GM21786 (cell line): ENCODE results near the gene HNRNPC.
"Not testable (repeated sequence)": the region's sequence is repeated elsewhere in the genome, so short reads cannot be mapped to it uniquely, and the experiment has no call there.

Experiments
- ATAC-seq: cut with Tn5 transposase; IDR thresholded peaks from one replicate; pipeline ENCODE4 v1.9.1; 2021; ENCODE audit not compliant: unreplicated experiment

HNRNPC gene

GRCh38 chr14:21272661-21273060, 3.4 kb upstream of the HNRNPC start:
- not testable (repeated sequence) for ATAC-seq

- ATAC-seq = no peak
These were observed 508 bp downstream of the HNRNPC start for GRCh38 chr14:21268617-21269251.

- no peak for ATAC-seq
These were observed 1.2 kb downstream of the HNRNPC start for GRCh38 chr14:21267886-21268616.

GRCh38 chr14:21267431-21267845, 1.8 kb downstream of the HNRNPC start:
- ATAC-seq = no peak

GRCh38 chr14:21264025-21264801, 5.0 kb downstream of the HNRNPC start:
- peak; percentile 79 for ATAC-seq

- no peak for ATAC-seq
These were observed 5.8 kb downstream of the HNRNPC start for GRCh38 chr14:21263284-21264024.

GRCh38 chr14:21262410-21262809, 6.8 kb downstream of the HNRNPC start:
- ATAC-seq = no peak

- no peak for ATAC-seq
These were observed 7.4 kb downstream of the HNRNPC start for GRCh38 chr14:21261824-21262223.

- ATAC-seq = no peak
These were observed 10.1 kb downstream of the HNRNPC start for GRCh38 chr14:21258889-21259787.

GRCh38 chr14:21258005-21258888, 11.0 kb downstream of the HNRNPC start:
- no peak for ATAC-seq

GRCh38 chr14:21257394-21257909, 11.8 kb downstream of the HNRNPC start:
- ATAC-seq = no peak

- no peak for ATAC-seq
These were observed 12.5 kb downstream of the HNRNPC start for GRCh38 chr14:21256539-21257393.

GRCh38 chr14:21256102-21256447, 13.2 kb downstream of the HNRNPC start:
- ATAC-seq = not testable (repeated sequence)

- no peak for ATAC-seq
These were observed 13.7 kb downstream of the HNRNPC start for GRCh38 chr14:21255385-21256101.

- no peak for ATAC-seq
These were observed 17.1 kb downstream of the HNRNPC start for GRCh38 chr14:21252149-21252548.

- no peak for ATAC-seq
These were observed 18.0 kb downstream of the HNRNPC start for GRCh38 chr14:21251215-21251614.

GRCh38 chr14:21248739-21249411, 20.4 kb downstream of the HNRNPC start:
- no peak for ATAC-seq
